HPDE6-E6E7 (cell line): ENCODE results near the gene PDCD4.

Experiments
- DNase-seq: peaks from one replicate; pipeline ENCODE4 v3.0.0; 2011; ENCODE audit warnings: missing footprints; ENCODE audit errors: extremely low spot score

The PDCD4 gene

GRCh38 chr10:110842326-110842904 lies 29.3 kb upstream of the PDCD4 start:
- DNase-seq = no peak

GRCh38 chr10:110843031-110843430 lies 28.7 kb upstream of the PDCD4 start:
- DNase-seq = no peak

GRCh38 chr10:110843796-110844616 lies 27.7 kb upstream of the PDCD4 start:
- DNase-seq = no peak

- DNase-seq = no peak
Observed at GRCh38 chr10:110844617-110844881, 27.2 kb upstream of the PDCD4 start.

- DNase-seq = no peak
Observed at GRCh38 chr10:110845192-110845755, 26.5 kb upstream of the PDCD4 start.

- DNase-seq = no peak
Observed at GRCh38 chr10:110845756-110846620, 25.7 kb upstream of the PDCD4 start.

- DNase-seq = no peak
Observed at GRCh38 chr10:110847374-110847773, 24.4 kb upstream of the PDCD4 start.

- DNase-seq = no peak
Observed at GRCh38 chr10:110848106-110848505, 23.6 kb upstream of the PDCD4 start.

- DNase-seq = no peak
Observed at GRCh38 chr10:110850099-110850498, 21.6 kb upstream of the PDCD4 start.

GRCh38 chr10:110851020-110851612 lies 20.6 kb upstream of the PDCD4 start:
- DNase-seq = no peak

GRCh38 chr10:110852255-110852896 lies 19.4 kb upstream of the PDCD4 start:
- peak; percentile 94 for DNase-seq

GRCh38 chr10:110852947-110853346 lies 18.8 kb upstream of the PDCD4 start:
- DNase-seq = no peak

GRCh38 chr10:110853921-110854605 lies 17.7 kb upstream of the PDCD4 start:
- no peak for DNase-seq

- no peak for DNase-seq
Observed at GRCh38 chr10:110857265-110858171, 14.2 kb upstream of the PDCD4 start.

GRCh38 chr10:110858297-110858934 lies 13.3 kb upstream of the PDCD4 start:
- DNase-seq = no peak

GRCh38 chr10:110859206-110859972 lies 12.3 kb upstream of the PDCD4 start:
- no peak for DNase-seq

- no peak for DNase-seq
Observed at GRCh38 chr10:110859973-110860376, 11.8 kb upstream of the PDCD4 start.

- no peak for DNase-seq
Observed at GRCh38 chr10:110860576-110861241, 11.0 kb upstream of the PDCD4 start.
